HEK293 (cell line): ENCODE results near the gene ZHX3.

ENCODE experiments used
- BCL11B ChIP-seq: fragments of 450-650 bp; formaldehyde crosslinking; IDR thresholded peaks from 2 replicates; pipeline ENCODE4 v1.5.1; 2016; ENCODE audit warnings: low read depth, missing biosample characterization, missing genetic modification characterization
- KLF1 ChIP-seq: fragments of 450-650 bp; formaldehyde crosslinking; IDR thresholded peaks from 2 replicates; pipeline ENCODE4 v1.5.1; 2016; ENCODE audit warnings: missing biosample characterization, missing genetic modification characterization
- KLF10 ChIP-seq: fragments of 450-650 bp; IDR thresholded peaks from 2 replicates; pipeline ENCODE4 v1.5.1; 2018; ENCODE audit warnings: missing biosample characterization, mild to moderate bottlenecking, missing genetic modification characterization
- SP3 ChIP-seq: fragments of 450-650 bp; formaldehyde crosslinking; IDR thresholded peaks from 2 replicates; pipeline ENCODE4 v1.5.1; 2016; ENCODE audit warnings: missing biosample characterization, missing genetic modification characterization
- SP7 ChIP-seq: fragments of 450-650 bp; formaldehyde crosslinking; IDR thresholded peaks from 2 replicates; pipeline ENCODE4 v1.5.1; 2016; ENCODE audit warnings: missing biosample characterization, missing genetic modification characterization
- YY1 ChIP-seq: fragments of 450-650 bp; formaldehyde crosslinking; IDR thresholded peaks from 2 replicates; pipeline ENCODE4 v1.5.1; 2018; ENCODE audit warnings: missing biosample characterization, missing genetic modification characterization
- ZBTB20 ChIP-seq: fragments of 450-650 bp; formaldehyde crosslinking; IDR thresholded peaks from 2 replicates; pipeline ENCODE4 v1.5.1; 2016; ENCODE audit warnings: missing biosample characterization, missing genetic modification characterization
- ZFHX2 ChIP-seq: fragments of 450-650 bp; formaldehyde crosslinking; conservative IDR thresholded peaks from 2 replicates; pipeline ENCODE4 v1.5.1; 2016; ENCODE audit warnings: missing biosample characterization, missing genetic modification characterization
- ZNF121 ChIP-seq: fragments of 450-650 bp; formaldehyde crosslinking; IDR thresholded peaks from 2 replicates; pipeline ENCODE4 v1.5.1; 2016; ENCODE audit warnings: missing biosample characterization, missing genetic modification characterization
- ZNF138 ChIP-seq: fragments of 450-650 bp; formaldehyde crosslinking; IDR thresholded peaks from 2 replicates; pipeline ENCODE4 v1.5.1; 2016; ENCODE audit warnings: missing biosample characterization, missing genetic modification characterization, borderline replicate concordance
- ZNF146 ChIP-seq: fragments of 450-650 bp; formaldehyde crosslinking; IDR thresholded peaks from 2 replicates; pipeline ENCODE4 v1.5.1; 2016; ENCODE audit warnings: missing biosample characterization, missing genetic modification characterization
- ZNF184 ChIP-seq: fragments of 450-650 bp; IDR thresholded peaks from 2 replicates; pipeline ENCODE4 v1.5.1; 2018; ENCODE audit warnings: missing biosample characterization, mild to moderate bottlenecking, missing genetic modification characterization
- ZNF24 ChIP-seq: fragments of 450-650 bp; formaldehyde crosslinking; IDR thresholded peaks from 2 replicates; pipeline ENCODE4 v1.5.1; 2016; ENCODE audit warnings: missing biosample characterization, missing genetic modification characterization
- ZNF248 ChIP-seq: fragments of 450-650 bp; formaldehyde crosslinking; IDR thresholded peaks from 2 replicates; pipeline ENCODE4 v1.5.1; 2017; ENCODE audit warnings: missing biosample characterization, missing genetic modification characterization
- ZNF335 ChIP-seq: fragments of 450-650 bp; formaldehyde crosslinking; conservative IDR thresholded peaks from 2 replicates; pipeline ENCODE4 v1.5.1; 2016; ENCODE audit warnings: missing biosample characterization, missing genetic modification characterization
- ZNF341 ChIP-seq: fragments of 450-650 bp; formaldehyde crosslinking; IDR thresholded peaks from 2 replicates; pipeline ENCODE4; 2016; ENCODE audit warnings: low read depth, missing biosample characterization, missing genetic modification characterization
- ZNF585B ChIP-seq: fragments of 450-650 bp; formaldehyde crosslinking; IDR thresholded peaks from 2 replicates; pipeline ENCODE4 v1.5.1; 2016; ENCODE audit warnings: missing biosample characterization, missing genetic modification characterization
- ZNF629 ChIP-seq: fragments of 450-650 bp; formaldehyde crosslinking; IDR thresholded peaks from 2 replicates; pipeline ENCODE4 v1.5.1; 2017; ENCODE audit warnings: missing biosample characterization, missing genetic modification characterization
- ZNF677 ChIP-seq: fragments of 450-650 bp; IDR thresholded peaks from 2 replicates; pipeline ENCODE4 v1.5.0; 2018; ENCODE audit warnings: missing biosample characterization, mild to moderate bottlenecking, missing genetic modification characterization, moderate library complexity
- ZNF747 ChIP-seq: fragments of 450-650 bp; formaldehyde crosslinking; IDR thresholded peaks from 2 replicates; pipeline ENCODE4 v1.5.1; 2016; ENCODE audit warnings: missing biosample characterization, missing genetic modification characterization
- ZNF76 ChIP-seq: fragments of 450-650 bp; formaldehyde crosslinking; IDR thresholded peaks from 2 replicates; pipeline ENCODE4; 2016; ENCODE audit warnings: low read depth, missing biosample characterization, missing genetic modification characterization, borderline replicate concordance
- ZNF777 ChIP-seq: fragments of 450-650 bp; formaldehyde crosslinking; IDR thresholded peaks from 2 replicates; pipeline ENCODE4 v1.5.1; 2017; ENCODE audit warnings: missing biosample characterization, missing genetic modification characterization, borderline replicate concordance
- TF ChIP-seq, protein P1 (sequence below): fragments of 450-650 bp; formaldehyde crosslinking; IDR thresholded peaks from 2 replicates; pipeline ENCODE4 v1.5.1; 2016; ENCODE audit warnings: missing biosample characterization, missing genetic modification characterization
- TF ChIP-seq, protein P2 (sequence below): fragments of 450-650 bp; formaldehyde crosslinking; optimal IDR thresholded peaks from 2 replicates; pipeline ENCODE3; 2016; ENCODE audit warnings: missing biosample characterization, mild to moderate bottlenecking, missing genetic modification characterization
- TF ChIP-seq, protein P3 (sequence below): sonication (generic); formaldehyde crosslinking; IDR thresholded peaks from 2 replicates; pipeline ENCODE4 v1.8.1; 2022; ENCODE audit warnings: mild to moderate bottlenecking, moderate library complexity, missing genetic modification reagents
- TF ChIP-seq, protein P4 (sequence below): fragments of 450-650 bp; formaldehyde crosslinking; IDR thresholded peaks from 2 replicates; pipeline ENCODE4 v1.5.1; 2016; ENCODE audit warnings: missing biosample characterization, missing genetic modification characterization
- TF ChIP-seq, protein P5 (sequence below): fragments of 450-650 bp; formaldehyde crosslinking; IDR thresholded peaks from 2 replicates; pipeline ENCODE4 v1.5.0; 2017; ENCODE audit warnings: missing biosample characterization, missing genetic modification characterization, borderline replicate concordance
- TF ChIP-seq, protein P6 (sequence below): fragments of 450-650 bp; IDR thresholded peaks from 2 replicates; pipeline ENCODE4 v1.5.1; 2018; ENCODE audit warnings: missing biosample characterization, mild to moderate bottlenecking, missing genetic modification characterization

Gene ZHX3

DNA sequence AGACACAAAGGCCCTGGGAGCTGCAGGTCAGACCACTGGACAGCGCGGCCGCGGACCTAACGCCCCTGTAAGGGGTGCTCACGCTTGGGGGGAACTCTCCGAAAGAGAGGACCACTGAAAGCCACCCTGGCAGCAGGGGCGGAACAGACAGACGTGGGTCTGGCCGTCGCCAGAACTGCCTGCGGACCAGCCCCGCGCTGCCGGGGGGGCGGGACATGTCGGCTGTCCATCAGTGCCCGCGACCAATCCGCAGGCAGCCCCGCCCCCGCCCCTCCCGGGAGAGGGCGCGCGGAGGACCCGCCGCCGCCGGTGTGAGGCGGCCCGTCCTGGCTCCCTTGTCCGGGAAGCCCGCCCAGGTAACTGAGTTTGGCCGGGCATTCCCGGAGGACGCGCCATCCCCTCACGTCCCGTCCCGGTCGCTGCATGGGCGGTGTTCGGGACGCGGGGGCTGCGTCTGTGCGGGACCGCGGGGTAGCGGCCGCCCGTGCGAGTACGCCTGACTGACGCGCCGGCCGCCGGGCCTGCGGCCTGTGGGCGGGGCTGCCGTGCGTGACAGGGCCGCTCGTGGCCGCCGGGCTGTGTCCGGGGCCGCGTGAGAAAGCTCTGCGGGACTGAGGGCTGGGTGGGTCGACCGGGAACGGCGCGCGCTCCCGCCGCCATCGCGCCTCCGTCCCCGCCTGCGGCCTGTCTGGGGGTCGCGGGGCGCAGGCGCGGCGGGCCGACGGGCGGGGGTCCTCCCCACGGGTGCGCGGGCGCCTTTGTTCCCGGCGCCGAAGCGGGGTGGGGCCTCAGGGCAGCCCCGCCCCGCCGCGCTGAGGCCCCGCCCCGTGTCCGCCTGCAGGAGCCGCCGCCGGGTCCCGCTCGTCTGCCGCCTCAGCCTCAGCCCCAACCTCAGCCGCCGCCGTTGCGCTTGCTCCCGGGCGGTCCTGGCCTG lies 180.6 kb downstream of the ZHX3 start, which contains the start of gene PLCG1 (continued):
- TF ChIP-seq, protein P1, sequence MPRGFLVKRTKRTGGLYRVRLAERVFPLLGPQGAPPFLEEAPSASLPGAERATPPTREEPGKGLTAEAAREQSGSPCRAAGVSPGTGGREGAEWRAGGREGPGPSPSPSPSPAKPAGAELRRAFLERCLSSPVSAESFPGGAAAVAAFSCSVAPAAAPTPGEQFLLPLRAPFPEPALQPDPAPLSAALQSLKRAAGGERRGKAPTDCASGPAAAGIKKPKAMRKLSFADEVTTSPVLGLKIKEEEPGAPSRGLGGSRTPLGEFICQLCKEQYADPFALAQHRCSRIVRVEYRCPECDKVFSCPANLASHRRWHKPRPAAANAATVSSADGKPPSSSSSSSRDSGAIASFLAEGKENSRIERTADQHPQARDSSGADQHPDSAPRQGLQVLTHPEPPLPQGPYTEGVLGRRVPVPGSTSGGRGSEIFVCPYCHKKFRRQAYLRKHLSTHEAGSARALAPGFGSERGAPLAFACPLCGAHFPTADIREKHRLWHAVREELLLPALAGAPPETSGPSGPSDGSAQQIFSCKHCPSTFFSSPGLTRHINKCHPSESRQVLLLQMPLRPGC (tag by site-specific recombination), result 0 out of 2 replicates have a peak, but pooled peaks have one; percentile 12
- TF ChIP-seq ZNF677 (tag by site-specific recombination) (0 out of 2 replicates have a peak, but pooled peaks have one; percentile 48), SP7 (tag by site-specific recombination) (0 out of 2 replicates have a peak, but pooled peaks have one; percentile 14), ZFHX2 (tag by site-specific recombination) (peak; percentile 4), YY1 (tag by site-specific recombination) (peak; percentile 60), ZNF76 (peak; percentile 47; the same call in 1 of the 2 replicates), ZNF341 (peak; percentile 62; the same call in 1 of the 2 replicates), KLF1 (tag by site-specific recombination) (peak; percentile 76), ZNF121 (tag by site-specific recombination) (no peak), ZNF585B (no peak), ZNF747 (tag by site-specific recombination) (no peak), SP3 (peak; percentile 89), ZNF777 (no peak), ZNF248 (tag by site-specific recombination) (no peak), ZNF138 (tag by site-specific recombination) (no peak), ZNF629 (tag by site-specific recombination) (no peak), KLF10 (tag by site-specific recombination) (peak; percentile 71), ZBTB20 (peak; percentile 51; the same call in 1 of the 2 replicates), ZNF146 (no peak), ZNF24 (tag by site-specific recombination) (no peak), ZNF335 (peak; percentile 77), ZNF184 (tag by site-specific recombination) (peak; percentile 63; the same call in 1 of the 2 replicates), BCL11B (tag by site-specific recombination) (no peak)
- TF ChIP-seq, protein P2, sequence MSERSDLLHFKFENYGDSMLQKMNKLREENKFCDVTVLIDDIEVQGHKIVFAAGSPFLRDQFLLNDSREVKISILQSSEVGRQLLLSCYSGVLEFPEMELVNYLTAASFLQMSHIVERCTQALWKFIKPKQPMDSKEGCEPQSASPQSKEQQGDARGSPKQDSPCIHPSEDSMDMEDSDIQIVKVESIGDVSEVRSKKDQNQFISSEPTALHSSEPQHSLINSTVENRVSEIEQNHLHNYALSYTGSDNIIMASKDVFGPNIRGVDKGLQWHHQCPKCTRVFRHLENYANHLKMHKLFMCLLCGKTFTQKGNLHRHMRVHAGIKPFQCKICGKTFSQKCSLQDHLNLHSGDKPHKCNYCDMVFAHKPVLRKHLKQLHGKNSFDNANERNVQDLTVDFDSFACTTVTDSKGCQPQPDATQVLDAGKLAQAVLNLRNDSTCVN (tag by site-specific recombination), result peak; percentile 90
- TF ChIP-seq, protein P3, sequence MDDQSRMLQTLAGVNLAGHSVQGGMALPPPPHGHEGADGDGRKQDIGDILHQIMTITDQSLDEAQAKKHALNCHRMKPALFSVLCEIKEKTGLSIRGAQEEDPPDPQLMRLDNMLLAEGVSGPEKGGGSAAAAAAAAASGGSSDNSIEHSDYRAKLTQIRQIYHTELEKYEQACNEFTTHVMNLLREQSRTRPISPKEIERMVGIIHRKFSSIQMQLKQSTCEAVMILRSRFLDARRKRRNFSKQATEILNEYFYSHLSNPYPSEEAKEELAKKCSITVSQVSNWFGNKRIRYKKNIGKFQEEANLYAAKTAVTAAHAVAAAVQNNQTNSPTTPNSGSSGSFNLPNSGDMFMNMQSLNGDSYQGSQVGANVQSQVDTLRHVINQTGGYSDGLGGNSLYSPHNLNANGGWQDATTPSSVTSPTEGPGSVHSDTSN, result peak; percentile 89; the same call in 1 of the 2 replicates
- TF ChIP-seq, protein P4, sequence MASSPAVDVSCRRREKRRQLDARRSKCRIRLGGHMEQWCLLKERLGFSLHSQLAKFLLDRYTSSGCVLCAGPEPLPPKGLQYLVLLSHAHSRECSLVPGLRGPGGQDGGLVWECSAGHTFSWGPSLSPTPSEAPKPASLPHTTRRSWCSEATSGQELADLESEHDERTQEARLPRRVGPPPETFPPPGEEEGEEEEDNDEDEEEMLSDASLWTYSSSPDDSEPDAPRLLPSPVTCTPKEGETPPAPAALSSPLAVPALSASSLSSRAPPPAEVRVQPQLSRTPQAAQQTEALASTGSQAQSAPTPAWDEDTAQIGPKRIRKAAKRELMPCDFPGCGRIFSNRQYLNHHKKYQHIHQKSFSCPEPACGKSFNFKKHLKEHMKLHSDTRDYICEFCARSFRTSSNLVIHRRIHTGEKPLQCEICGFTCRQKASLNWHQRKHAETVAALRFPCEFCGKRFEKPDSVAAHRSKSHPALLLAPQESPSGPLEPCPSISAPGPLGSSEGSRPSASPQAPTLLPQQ (tag by site-specific recombination), result peak; percentile 63
- TF ChIP-seq, protein P5, sequence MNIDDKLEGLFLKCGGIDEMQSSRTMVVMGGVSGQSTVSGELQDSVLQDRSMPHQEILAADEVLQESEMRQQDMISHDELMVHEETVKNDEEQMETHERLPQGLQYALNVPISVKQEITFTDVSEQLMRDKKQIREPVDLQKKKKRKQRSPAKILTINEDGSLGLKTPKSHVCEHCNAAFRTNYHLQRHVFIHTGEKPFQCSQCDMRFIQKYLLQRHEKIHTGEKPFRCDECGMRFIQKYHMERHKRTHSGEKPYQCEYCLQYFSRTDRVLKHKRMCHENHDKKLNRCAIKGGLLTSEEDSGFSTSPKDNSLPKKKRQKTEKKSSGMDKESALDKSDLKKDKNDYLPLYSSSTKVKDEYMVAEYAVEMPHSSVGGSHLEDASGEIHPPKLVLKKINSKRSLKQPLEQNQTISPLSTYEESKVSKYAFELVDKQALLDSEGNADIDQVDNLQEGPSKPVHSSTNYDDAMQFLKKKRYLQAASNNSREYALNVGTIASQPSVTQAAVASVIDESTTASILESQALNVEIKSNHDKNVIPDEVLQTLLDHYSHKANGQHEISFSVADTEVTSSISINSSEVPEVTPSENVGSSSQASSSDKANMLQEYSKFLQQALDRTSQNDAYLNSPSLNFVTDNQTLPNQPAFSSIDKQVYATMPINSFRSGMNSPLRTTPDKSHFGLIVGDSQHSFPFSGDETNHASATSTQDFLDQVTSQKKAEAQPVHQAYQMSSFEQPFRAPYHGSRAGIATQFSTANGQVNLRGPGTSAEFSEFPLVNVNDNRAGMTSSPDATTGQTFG (tag by site-specific recombination), result no peak
- TF ChIP-seq, protein P6, sequence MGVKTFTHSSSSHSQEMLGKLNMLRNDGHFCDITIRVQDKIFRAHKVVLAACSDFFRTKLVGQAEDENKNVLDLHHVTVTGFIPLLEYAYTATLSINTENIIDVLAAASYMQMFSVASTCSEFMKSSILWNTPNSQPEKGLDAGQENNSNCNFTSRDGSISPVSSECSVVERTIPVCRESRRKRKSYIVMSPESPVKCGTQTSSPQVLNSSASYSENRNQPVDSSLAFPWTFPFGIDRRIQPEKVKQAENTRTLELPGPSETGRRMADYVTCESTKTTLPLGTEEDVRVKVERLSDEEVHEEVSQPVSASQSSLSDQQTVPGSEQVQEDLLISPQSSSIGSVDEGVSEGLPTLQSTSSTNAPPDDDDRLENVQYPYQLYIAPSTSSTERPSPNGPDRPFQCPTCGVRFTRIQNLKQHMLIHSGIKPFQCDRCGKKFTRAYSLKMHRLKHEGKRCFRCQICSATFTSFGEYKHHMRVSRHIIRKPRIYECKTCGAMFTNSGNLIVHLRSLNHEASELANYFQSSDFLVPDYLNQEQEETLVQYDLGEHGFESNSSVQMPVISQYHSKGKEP (tag by site-specific recombination), result 0 out of 2 replicates have a peak, but pooled peaks have one; percentile 24
